HG03575 (cell line): ENCODE data around the gene AURKAIP1.

ENCODE experiments used
- ATAC-seq: cut with Tn5 transposase; IDR thresholded peaks from one replicate; pipeline ENCODE4 v1.9.1; 2021; ENCODE audit not compliant: unreplicated experiment, insufficient number of reproducible peaks, low FRiP score; ENCODE audit errors: extremely low read depth

The AURKAIP1 gene

DNA sequence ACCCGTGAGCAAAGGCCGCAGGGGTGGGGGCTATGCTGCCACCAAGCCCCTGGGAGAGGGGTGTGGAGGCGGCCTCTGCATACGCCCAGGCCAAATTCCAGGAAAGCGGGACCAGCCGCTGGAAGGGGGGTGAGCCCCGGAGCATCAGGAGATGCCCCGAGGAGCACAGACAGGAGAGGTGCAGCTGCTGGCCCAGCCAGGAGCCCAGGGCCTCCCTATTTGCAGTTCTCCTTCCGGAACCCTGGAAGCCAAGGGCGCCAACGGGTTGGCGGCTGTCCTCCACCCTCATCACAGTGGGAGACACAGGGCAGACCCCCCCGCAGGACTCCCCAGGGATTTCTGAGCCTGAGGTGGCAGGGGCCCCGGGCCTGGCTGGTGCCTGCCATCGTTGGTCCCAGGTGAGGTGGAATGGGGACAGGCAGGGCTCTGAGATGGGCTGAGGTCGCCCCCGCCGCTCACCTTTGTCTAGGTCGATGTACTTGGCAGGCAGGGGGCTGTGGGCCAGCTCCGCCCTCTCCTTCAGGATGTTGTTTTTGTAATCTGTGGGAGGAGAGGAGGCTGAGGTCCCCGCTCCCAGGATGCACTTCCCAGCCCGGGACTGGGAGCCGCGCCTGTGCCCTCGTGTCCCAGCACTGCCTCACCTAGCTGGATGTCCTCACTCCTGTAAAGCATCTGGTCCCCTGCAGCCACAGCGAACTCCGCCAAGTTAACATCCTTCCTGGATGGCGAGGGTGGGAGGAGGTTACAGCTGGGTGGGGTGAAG lies 21.4 kb downstream of the AURKAIP1 start:
- no peak for ATAC-seq

DNA sequence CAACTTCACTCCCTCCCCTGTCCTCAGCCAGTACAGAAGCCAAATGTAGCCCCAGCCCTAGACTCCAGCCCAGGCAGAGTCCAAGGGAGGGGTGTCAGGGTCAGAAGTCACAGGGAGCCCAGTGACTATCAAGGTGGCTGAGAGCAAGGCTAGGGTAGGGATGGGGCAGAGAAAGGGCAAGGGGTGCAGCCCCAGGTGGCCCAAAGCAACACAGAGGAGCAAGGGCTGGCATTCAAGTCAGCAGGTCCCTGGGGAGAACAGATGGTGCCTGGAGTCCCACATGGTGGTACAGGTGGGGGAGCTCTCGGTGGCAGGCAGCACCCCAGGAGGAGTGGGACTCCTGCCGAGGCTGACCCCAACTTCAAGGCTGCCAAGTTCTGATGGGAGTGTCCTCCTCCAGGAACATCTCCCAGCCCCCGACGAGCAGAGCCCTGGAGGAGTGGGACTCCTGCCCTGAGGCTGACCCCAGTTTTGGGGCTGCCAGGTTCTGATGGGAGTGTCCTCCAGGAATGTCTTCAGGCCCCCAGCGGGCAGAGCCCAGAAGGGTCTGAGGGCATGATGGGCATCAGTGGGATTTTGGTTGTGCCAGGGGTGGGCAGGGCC lies 22.1 kb downstream of the AURKAIP1 start:
- ATAC-seq: no peak

DNA sequence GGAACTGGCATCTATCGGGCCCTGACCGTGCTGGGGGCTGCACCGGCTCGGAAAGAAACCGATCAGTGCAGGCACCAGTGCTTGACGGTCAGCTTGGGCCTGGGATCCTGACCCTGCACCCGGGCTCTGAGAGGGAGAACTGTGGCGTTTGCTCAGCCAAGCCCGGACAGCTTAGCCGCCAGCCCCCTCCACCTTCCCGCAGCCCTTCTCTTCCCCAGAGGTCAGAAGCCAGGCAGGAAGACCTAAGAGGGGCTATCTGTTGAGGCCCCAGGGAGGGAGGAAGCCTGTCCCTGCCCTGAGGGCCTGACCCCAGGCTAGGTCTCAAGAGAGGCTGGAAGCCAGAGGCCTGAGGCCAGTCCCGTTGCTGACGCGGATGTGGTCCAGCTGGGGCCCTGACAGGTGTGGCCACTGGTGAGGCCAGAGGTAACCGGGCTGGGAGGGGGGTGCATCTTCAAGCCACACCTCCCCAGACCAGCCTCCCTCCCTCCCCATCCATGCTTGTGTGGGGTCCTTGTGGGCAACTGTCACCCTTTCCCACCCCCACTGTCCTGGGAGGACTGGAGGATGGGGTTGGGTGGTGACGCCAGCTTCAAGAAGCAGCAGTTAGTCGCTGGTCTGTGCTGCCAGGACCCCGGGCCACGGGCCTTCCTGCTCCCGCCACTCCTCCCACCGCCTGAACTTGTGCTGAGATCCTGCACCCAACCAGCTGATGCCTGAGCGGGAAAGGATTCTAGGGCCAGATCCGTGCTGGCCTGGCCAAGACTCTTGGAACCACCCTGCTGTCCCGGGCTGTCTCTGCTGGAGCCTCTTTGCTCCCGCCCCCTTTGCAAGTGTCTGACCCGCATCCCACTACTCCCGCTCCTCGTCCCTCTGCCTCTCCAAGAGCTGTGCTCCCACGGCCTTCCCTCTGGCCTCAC lies 23.2 kb downstream of the AURKAIP1 start:
- ATAC-seq: no peak

DNA sequence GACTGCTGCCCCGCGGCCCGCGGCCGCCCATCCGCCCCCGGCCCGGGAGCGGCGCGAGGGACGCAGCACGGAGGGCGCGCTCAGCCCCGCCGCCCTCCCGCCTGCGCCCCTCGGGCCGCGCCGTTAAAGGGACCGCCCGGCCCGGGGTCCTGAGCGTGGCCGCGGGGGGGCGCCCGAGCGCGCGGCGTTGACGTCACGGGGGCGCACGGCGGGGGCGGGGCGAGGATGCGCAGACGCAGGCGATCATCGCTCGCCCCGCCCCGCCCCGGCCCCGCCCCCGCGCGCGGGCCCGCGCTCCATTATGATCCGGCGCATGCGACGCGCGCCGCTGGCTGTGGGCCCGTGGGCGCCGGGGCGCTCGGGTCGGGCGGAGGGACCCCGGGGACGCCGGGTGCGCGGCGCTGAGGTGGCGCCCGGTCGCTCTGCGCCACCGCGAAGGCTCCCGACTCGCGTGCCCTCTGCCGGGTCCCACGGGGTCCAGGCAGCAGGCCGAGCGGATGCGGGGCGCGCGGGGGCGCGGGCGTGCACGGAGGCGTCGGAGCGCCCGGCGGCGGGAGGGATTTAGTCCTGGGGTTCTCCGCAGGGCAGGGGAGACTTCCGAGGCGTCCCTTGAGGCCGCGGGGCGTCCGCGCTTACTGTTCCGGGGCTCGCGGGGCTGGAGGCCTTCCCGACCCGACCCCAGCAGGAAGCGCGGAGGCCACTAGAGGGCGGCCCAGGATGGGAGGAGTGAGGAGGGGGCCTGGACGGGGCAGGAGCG lies 25.6 kb downstream of the AURKAIP1 start, which contains the start of gene DVL1:
DVL1 (minus strand) TSS at position 163 of the 757 bp plus-strand sequence. CDS start 353 bp downstream, outside the sequence.
- no peak for ATAC-seq

DNA sequence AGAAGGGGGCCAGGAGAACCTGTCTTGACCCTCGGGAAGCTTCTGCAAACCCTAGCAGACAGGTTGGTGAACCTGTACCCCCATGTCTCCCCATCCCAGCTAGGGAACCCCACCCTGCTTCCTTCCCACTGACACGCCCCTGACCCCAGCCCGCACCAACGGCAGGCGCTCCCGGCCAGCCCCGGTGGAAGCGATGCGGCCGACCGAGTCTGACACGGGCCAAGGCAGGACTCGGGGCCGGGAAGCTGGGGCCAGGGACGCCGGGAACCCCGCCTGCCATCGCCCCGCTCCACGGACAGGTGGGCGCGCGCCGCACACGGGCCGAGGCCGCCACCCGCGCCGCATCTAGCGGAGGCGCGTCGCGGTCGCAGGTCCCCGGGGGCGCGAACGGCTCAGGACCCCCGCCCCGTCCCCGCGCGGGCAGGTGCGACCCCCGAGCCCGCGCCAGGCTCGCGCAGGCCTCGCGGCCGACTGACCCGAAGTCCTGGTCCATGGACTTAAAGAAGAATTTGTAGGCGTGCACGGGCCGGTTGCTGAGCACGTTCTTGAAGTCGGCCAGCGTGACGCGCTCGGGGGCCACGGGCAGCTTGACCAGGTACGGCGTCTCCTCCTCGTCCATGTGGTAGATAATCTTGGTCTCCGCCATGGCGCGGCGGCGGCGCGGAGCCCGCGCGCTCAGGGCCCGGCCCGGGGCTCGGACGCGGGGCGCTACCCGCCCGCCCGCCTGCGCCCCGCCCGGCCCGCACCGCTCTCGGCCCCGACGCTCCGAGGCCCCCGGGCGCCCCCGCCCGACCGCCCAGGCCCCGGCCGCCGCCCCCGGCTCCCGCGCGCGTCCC lies 26.4 kb downstream of the AURKAIP1 start:
- no peak for ATAC-seq

DNA sequence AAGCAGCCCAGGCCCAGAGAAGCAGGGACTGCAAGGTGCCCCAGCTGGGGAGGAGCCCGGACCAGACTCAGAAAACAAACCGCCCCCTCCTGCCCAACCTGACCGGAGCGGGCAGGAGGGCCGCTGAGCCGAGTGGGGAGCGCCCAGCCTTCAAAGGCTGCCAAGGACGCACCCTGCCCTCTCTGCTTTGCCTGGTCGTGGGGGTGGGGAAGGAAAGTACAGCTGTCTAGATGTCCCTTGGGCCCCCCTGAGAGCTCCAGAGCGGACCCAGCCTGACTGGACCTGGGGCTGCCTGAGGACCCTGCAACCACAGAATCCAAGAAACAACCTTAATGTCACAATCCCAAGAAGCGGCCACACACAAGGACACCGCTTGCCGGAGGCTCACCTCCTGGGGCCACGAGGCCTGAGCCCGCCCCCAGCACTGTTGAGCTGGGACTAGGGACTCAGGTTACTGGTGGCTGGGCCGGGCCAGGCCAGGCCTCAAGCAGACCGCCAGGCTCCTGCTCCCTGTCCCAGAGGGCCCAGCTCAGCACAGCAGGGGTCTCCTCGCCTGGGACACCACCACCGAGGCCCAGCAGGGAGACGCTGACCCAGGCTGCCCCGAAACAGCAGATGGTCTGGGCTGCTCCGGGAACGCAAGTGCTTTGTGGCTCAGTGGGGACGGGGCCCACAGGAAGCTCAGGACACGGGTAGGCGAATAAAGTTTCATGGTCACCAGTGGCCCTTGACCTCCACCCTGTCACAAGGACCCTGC lies 27.2 kb downstream of the AURKAIP1 start:
- no peak for ATAC-seq

DNA sequence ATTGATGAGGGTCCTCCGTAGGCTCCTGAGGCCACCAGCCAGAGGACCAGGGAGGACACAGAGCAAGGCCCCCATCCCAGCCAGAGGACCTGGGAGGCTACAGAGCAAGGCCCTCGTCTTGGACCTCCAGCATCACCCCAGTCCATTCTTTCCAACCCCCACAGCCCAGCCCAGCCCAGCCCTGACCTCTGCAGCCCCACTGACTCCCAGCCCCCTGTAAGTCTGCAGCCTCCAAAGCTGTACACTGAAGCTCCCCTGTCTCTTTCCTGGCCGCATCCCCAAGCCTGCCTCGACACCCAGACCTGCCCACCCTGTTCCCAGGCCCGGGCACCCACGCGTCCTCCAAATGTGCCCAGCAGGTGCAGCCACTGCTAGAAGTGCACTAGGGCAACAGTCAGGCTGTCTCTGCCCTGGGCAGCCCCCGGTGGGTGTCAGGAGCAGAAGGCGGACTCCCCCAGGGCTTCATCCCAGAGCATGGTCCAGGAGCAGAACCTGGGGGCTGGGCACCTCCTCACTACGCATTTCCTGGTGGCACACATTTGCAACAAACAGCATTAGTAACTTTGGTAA lies 27.9 kb downstream of the AURKAIP1 start:
- no peak for ATAC-seq

DNA sequence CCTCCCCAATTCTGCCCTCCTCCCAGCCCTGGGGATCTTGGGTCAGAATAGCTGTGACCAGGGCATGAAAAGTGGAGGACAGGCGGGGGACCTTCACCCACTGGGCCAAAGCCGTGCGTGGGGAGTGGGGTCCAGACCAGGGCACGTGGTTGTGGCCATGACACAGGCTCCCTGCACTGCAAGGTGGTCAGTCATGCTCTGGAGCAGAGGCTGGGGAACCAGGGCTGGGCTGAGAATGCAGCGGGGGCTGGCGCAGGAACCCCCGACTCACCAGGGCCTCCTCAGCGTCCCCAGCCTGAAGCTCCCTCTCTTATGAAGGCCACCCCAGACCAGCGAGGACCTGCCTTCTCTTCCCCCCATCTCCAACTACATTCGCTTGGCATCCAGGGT lies 28.5 kb downstream of the AURKAIP1 start:
- no peak for ATAC-seq

DNA sequence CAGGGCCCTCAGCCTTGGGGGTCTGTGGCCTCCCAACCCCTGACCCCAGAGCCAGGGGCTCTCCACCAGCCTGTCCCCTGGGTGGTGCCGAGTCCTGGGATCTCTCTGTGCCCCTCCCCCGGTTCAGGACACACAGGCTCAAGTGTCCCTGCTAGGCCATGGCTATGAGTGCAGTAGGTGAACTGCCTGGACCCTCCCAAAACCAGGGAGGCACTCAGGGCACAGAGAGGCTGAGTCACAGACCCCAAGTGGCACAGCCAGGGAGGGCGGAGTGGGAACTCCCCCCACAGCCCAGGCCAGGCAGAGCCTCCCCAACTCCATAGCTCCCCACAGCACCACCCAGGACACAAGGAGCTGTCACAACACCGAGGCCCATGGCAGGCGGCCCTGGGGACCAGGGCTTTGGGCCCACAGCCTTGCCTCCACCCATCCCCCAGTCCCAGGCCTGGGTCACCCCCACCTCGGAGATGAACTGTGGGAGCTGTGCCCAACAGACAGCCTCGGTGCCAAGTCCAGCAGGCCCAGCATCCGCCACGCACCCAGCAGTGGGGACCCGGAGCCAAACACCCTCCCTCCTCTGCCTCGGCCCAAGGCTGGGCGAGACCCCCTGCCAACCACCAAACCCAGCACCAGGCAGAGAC lies 29.0 kb downstream of the AURKAIP1 start:
- ATAC-seq: no peak

DNA sequence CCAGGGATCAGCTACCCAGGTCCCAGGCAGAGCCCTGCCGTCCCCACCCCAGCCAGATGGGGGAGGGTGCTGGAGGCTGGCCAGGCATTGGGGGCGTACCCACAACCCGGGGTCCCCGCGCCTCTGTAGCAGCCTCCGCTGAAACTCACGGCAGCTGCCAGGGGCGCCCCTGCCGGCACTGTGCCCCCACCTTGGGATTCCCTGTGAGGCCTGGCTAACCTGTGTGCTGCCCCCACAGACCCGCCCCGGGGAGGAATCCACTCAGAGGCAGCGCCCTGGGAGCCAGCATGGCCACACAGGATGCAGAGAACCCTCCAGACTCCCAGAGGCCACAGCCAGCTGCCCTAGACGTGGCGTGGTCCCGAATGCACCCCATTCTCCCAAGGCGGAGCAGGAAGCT lies 29.6 kb downstream of the AURKAIP1 start:
- no peak for ATAC-seq

DNA sequence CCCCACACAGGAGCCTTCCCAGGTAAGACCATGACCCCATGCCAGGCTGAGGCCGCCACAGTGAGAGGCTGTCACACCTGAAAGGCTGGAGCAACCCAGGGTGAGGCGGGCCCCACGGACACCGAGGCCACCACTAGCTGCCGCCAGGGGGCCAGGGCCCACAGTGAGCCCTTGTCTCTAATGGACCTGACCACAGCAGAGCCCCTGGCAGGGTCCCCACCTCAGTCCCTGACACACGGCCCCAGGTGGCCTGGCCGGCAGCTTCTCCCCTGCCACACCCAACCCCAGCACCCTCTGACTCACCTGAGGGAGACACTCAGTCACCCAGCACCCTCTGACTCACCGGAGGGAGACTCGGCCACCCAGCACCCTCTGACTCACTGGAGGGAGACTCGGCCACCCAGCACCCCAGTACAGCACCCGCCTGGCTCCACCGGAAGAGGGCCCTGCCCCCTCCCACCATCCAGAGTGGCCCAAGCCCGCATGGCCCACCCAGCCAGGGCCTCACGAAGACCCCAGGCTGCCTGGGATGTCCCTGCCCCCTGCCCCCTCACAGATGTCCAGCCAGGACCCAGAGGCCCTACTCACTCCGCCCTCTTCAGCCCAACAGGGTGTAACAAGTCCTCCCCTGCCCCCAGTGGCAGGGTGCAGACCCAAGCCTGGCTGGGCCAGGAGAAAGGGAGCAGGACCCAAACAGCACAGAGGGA lies 30.2 kb downstream of the AURKAIP1 start:
- ATAC-seq: no peak

DNA sequence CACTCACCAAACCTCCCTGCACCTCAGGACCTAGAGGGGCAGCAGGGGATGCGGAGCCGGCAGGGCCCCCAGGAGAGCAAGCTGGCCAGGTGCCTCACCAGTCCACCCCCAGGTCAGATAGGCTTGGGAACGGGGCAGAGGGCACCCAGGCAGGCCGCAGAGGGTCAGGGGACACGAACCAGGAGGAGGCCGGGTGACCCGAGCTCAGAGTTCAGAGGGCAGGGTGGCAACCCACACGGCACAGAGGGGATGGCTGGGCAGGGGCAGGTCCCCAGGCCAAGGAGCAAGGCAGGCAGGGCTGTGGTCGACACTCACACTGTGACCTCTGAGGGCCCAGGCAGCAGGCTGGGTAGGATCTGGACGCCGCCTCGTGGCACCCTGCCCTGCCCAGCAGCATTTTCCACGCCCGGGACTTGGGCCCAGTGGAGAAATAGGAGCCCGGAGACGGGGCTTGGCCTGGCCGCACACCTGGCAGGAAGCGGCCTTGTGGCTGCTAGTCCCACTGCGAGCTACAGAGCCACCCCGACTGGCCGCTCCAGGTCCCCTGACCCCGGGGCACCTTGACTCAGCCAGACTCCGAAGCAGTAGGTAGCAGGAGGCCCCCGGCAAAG lies 31.1 kb downstream of the AURKAIP1 start:
- ATAC-seq: no peak

DNA sequence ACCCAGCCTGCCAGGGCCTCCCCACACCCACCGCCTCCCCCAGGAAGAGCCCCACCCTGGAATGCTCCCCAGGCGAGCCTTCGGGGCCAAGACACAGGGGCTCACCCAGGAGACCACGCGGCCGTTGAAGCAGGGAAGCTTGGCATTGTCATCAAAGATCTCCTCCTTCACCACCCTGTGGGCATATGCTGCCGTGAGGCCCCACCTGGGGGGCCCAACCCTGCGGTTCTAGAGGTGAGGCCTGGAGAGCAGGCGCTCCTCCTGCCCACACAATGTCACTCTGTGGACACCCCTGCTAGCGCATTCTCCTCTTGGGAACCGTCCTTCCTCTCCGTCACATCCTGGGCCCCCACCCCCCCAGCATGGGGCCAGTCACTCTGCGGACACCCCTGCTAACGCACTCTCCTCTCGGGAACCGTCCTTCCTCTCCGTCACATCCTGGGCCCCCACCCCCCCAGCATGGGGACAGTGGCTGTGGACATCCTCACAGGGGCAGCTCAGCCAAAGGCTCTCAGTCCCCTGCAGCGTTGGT lies 32.4 kb downstream of the AURKAIP1 start:
- no peak for ATAC-seq

DNA sequence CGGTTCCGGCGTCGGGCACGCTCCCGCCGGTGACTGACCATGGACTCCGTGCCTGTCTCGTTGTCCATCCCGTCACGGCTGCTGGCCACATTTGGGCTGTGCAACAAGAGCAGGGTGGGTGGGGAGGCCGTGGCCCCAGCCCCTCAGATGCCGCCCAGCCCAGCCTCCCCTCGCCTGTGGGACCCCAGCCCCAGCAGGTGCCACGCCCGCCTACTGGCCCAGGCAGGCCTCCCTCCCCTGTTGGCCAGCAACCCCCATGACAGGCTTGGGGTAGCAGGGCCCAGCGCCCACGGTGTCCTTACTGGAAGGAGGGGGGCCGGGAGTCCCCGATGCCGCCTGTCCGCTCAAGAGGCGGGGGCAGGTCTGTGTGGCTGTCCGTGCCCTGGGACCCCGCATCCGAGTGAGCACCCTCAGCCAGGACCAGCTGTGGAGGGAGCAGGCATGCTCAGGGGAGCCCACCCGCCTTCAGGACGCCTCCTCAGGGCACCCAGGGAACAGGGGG lies 32.9 kb downstream of the AURKAIP1 start:
- no peak for ATAC-seq

DNA sequence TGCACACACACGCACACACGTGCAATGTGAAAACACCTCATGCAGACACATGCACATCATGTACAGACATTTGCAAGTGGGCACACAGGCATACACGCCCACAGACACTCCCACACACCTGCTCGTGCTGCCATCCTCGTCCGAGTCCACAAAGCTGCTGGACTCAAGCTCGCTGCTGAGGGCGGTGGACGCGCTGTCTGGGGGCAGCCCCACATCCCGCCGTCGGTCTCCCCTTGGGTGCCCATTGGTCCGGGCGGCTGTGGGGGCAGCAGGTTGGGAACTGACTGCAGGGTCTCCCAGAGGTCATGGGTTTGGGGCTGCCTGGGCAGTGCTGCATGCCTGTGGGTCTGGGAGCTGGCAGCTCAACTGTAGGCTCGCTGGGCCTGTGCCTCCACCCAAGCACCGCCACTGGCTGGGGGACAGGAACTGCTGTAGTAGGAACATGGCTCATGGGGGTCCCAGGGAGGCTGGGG lies 33.4 kb downstream of the AURKAIP1 start:
- no peak for ATAC-seq
